H9 (cell line): Measurements from ENCODE around the gene OCSTAMP. TPM values are rescaled to one million over a fixed set of nuclear protein-coding genes. Genes with fewer than 3 reads are reported as not detected.

Experiments
- DNase-seq: peaks from one replicate; pipeline ENCODE4 v3.0.0-alpha.2; 2017
- H2AFZ ChIP-seq: one replicate; pipeline ENCODE4 v1.6.1; 2013; ENCODE audit warnings: mild to moderate bottlenecking, low read length, control low read depth, moderate library complexity
- H2AK5ac ChIP-seq: 2 replicates; pipeline ENCODE4 v1.6.1; 2013; ENCODE audit warnings: low read length, control low read depth, mixed read lengths; ENCODE audit not compliant: insufficient read length
- H2BK120ac ChIP-seq: one replicate; pipeline ENCODE4 v1.6.1; 2013; ENCODE audit warnings: low read depth, mild to moderate bottlenecking, low read length, control low read depth, inconsistent platforms; ENCODE audit not compliant: poor library complexity, severe bottlenecking
- H2BK12ac ChIP-seq: 2 replicates; pipeline ENCODE4 v1.6.1; 2013; ENCODE audit warnings: low read length, control low read depth, mixed read lengths, low read depth; ENCODE audit not compliant: insufficient read length
- H2BK15ac ChIP-seq: 2 replicates; pipeline ENCODE4 v1.6.1; 2013; ENCODE audit warnings: low read depth, low read length, control low read depth
- H2BK20ac ChIP-seq: one replicate; pipeline ENCODE4 v1.6.1; 2013; ENCODE audit warnings: low read depth, mild to moderate bottlenecking, low read length, control low read depth, inconsistent platforms; ENCODE audit not compliant: poor library complexity, severe bottlenecking
- H2BK5ac ChIP-seq: 2 replicates; pipeline ENCODE4 v1.6.1; 2013; ENCODE audit warnings: low read length, control low read depth, mixed read lengths; ENCODE audit not compliant: insufficient read length
- H3K14ac ChIP-seq: 2 replicates; pipeline ENCODE4 v1.6.1; 2013; ENCODE audit warnings: low read length, control low read depth; ENCODE audit not compliant: insufficient read depth
- H3K18ac ChIP-seq: 2 replicates; pipeline ENCODE4 v1.6.1; 2013; ENCODE audit warnings: low read depth, mild to moderate bottlenecking, mixed read lengths, low read length, control low read depth; ENCODE audit not compliant: insufficient read length
- H3K23ac ChIP-seq: 2 replicates; pipeline ENCODE4 v1.6.1; 2013; ENCODE audit warnings: low read length, control low read depth, mixed read lengths, low read depth; ENCODE audit not compliant: insufficient read length
- H3K23me2 ChIP-seq: 2 replicates; pipeline ENCODE4 v1.6.1; 2013; ENCODE audit warnings: low read depth, mild to moderate bottlenecking, mixed read lengths, low read length, control low read depth; ENCODE audit not compliant: insufficient read length, poor library complexity, severe bottlenecking
- H3K27ac ChIP-seq: 2 replicates; pipeline ENCODE4 v1.5.1; 2013; ENCODE audit warnings: low read length, control low read depth, mixed read lengths, low read depth; ENCODE audit not compliant: insufficient read length
- H3K27me3 ChIP-seq: 2 replicates; pipeline ENCODE4 v1.6.1; 2013; ENCODE audit warnings: low read length, control low read depth, inconsistent platforms; ENCODE audit not compliant: insufficient read depth
- H3K4ac ChIP-seq: 2 replicates; pipeline ENCODE4 v1.6.1; 2013; ENCODE audit warnings: low read depth, mild to moderate bottlenecking, control low read depth, inconsistent platforms, low read length, moderate library complexity
- H3K4me1 ChIP-seq: 2 replicates; pipeline ENCODE4 v1.6.1; 2013; ENCODE audit warnings: low read length, control low read depth, inconsistent platforms; ENCODE audit not compliant: insufficient read depth
- H3K4me2 ChIP-seq: 2 replicates; pipeline ENCODE4 v1.6.1; 2013; ENCODE audit warnings: low read length, control low read depth, mixed read lengths; ENCODE audit not compliant: insufficient read length, insufficient read depth
- H3K56ac ChIP-seq: 2 replicates; pipeline ENCODE4 v1.6.1; 2013; ENCODE audit warnings: low read depth, mild to moderate bottlenecking, mixed read lengths, low read length, control low read depth; ENCODE audit not compliant: insufficient read length
- H3K79me1 ChIP-seq: 2 replicates; pipeline ENCODE4 v1.6.1; 2013; ENCODE audit warnings: low read depth, mild to moderate bottlenecking, moderate library complexity, low read length, control low read depth, inconsistent platforms; ENCODE audit not compliant: insufficient read depth, poor library complexity, severe bottlenecking
- H3K79me2 ChIP-seq: 2 replicates; pipeline ENCODE4 v1.6.1; 2013; ENCODE audit warnings: low read length, control low read depth, inconsistent platforms; ENCODE audit not compliant: insufficient read depth
- H3K9ac ChIP-seq: 2 replicates; pipeline ENCODE4 v1.6.1; 2013; ENCODE audit warnings: low read length, control low read depth, mixed read lengths; ENCODE audit not compliant: insufficient read length; ENCODE audit errors: extremely low read depth
- H3K9me3 ChIP-seq: one replicate; pipeline ENCODE4 v1.6.1; 2013; ENCODE audit warnings: low read depth, low read length, inconsistent platforms; ENCODE audit not compliant: control insufficient read depth
- H3T11ph ChIP-seq: one replicate; pipeline ENCODE4 v1.6.1; 2013; ENCODE audit warnings: mild to moderate bottlenecking, low read length, control low read depth, inconsistent platforms
- H4K20me1 ChIP-seq: one replicate; pipeline ENCODE4 v1.6.1; 2013; ENCODE audit not compliant: control insufficient read depth, insufficient read length, insufficient read depth
- H4K5ac ChIP-seq: 2 replicates; pipeline ENCODE4 v1.6.1; 2013; ENCODE audit warnings: low read depth, mild to moderate bottlenecking, mixed read lengths, low read length, control low read depth; ENCODE audit not compliant: insufficient read length
- H4K8ac ChIP-seq: replicated peaks from 2 replicates; pipeline ENCODE4 v1.6.1; 2013; ENCODE audit warnings: low read length, control low read depth, mixed read lengths, low read depth; ENCODE audit not compliant: insufficient read length
- H4K91ac ChIP-seq: 2 replicates; pipeline ENCODE4 v1.6.1; 2013; ENCODE audit warnings: low read depth, mild to moderate bottlenecking, moderate library complexity, mixed read lengths, low read length, control low read depth; ENCODE audit not compliant: insufficient read length
- H3K27ac Mint-ChIP-seq, 3 experiments: 2 replicates in 2 of 3; 3 replicates in 1 of 3; pipeline ENCODE4 v1.8.0; 2020 to 2021; ENCODE audit warnings: mixed read lengths in 3 of 3, mild to moderate bottlenecking in 1 of 3, moderate library complexity in 1 of 3
- H3K27me3 Mint-ChIP-seq: 2 replicates; pipeline ENCODE4 v1.8.0; 2021; ENCODE audit warnings: low read depth, mild to moderate bottlenecking, moderate library complexity, mixed read lengths
- H3K36me3 Mint-ChIP-seq, 3 experiments: 2 replicates in 2 of 3; 3 replicates in 1 of 3; pipeline ENCODE4 v1.8.0; 2020 to 2021; ENCODE audit warnings: low read depth in 3 of 3, mixed read lengths in 3 of 3; ENCODE audit not compliant: insufficient read depth in 1 of 3
- H3K4me1 Mint-ChIP-seq, 2 experiments: 2 replicates each; pipeline ENCODE4 v1.8.0; 2020; ENCODE audit warnings: mixed read lengths in 2 of 2
- H3K4me3 Mint-ChIP-seq, 2 experiments: 2 replicates in 1 of 2; 3 replicates in 1 of 2; pipeline ENCODE4 v1.8.0; 2020 to 2021; ENCODE audit warnings: mild to moderate bottlenecking in 2 of 2, mixed read lengths in 2 of 2, moderate library complexity in 1 of 2
- H3K9me3 Mint-ChIP-seq, 2 experiments: 2 replicates in 1 of 2; 3 replicates in 1 of 2; pipeline ENCODE4 v1.8.0; 2020; ENCODE audit warnings: mild to moderate bottlenecking in 2 of 2, mixed read lengths in 2 of 2, moderate library complexity in 1 of 2
- WGBS: extraction: QIAGEN DNeasy Blood & Tissue Kit; methylation state at CpG from one replicate; pipeline ENCODE4 v1.1.7; 2013; ENCODE audit warnings: missing lambda C conversion rate, low lambda C conversion rate, mixed read lengths; ENCODE audit not compliant: insufficient read length; ENCODE audit errors: extremely low coverage; 5-methylcytosine and 5-hydroxymethylcytosine counted together
- total RNA-seq: library from RNA; stranded (reverse); gene quantifications from 2 replicates; pipeline ENCODE4 v1.2.1, GENCODE V29; 2021
- TF ChIP-seq, protein P1 (sequence below): fragments of 200-600 bp; sonication (generic); conservative IDR thresholded peaks from 3 replicates; pipeline ENCODE4 v1.8.0; 2021; ENCODE audit warnings: antibody characterized with exemption, mild to moderate bottlenecking

Gene OCSTAMP
- total RNA-seq, 1 experiment from 2014 or later, result not detected

DNA sequence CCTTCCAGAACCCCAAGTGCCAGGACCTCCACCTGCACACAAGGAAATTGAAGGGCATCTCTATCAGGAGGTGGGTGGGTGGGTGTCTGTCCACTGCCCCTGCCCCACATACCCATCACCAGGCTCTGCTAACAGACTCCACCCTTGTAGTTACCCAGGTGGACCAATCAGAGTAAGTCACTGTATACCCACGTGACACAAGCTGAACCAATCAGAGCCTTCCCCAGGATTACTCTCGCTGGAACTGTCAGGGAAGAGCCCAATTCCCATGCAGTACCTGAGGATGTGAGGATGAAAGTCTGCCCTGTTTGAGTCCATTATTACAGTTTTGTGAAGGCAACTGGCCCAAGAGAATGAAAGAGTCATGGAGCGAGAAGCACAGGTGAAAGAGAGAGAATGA is 4.2 kb downstream of the OCSTAMP start:
- Histone ChIP-seq H2BK15ac (no peak overlapping the region), H2BK120ac (no peak overlapping the region), H2BK12ac (no peak overlapping the region), H3K56ac (no peak overlapping the region), H3K23ac (no peak overlapping the region), H3K4ac (no peak overlapping the region), H2AK5ac (no peak overlapping the region), H3K14ac (no peak overlapping the region), H3K9ac (no peak overlapping the region), H3K27me3 (no peaks in the 10 kb centered on the region), H3K18ac (no peak overlapping the region), H2AFZ (no peak overlapping the region), H4K8ac (no peak overlapping the region), H3K27ac (no peak overlapping the region), H3K79me1 (no peaks in the 10 kb centered on the region), H4K91ac (no peak overlapping the region), H3K9me3 (no peaks in the 10 kb centered on the region), H3K4me1 (no peaks in the 10 kb centered on the region), H3T11ph (no peak overlapping the region), H3K79me2 (no peaks in the 10 kb centered on the region), H4K5ac (no peak overlapping the region), H3K23me2 (no peaks in the 10 kb centered on the region), H2BK5ac (no peak overlapping the region), H4K20me1 (no peaks in the 10 kb centered on the region), H3K4me2 (no peak overlapping the region), H2BK20ac (no peak overlapping the region)
- H3K4me1 Mint-ChIP-seq, result peaks cover 9 to 12% of the 10 kb centered on the region in 2 experiments
- H3K4me3 Mint-ChIP-seq, result no peak overlapping the region
- H3K27ac Mint-ChIP-seq, result no peak overlapping the region
- no peaks in the 10 kb centered on the region for H3K36me3 Mint-ChIP-seq
- DNase-seq, result no peak
- no peaks in the 10 kb centered on the region for H3K27me3 Mint-ChIP-seq
- H3K9me3 Mint-ChIP-seq, result no peaks in the 10 kb centered on the region
- WGBS, result no CpG with 5 or more reads among the region's 3 CpGs
- TF ChIP-seq, protein P1, sequence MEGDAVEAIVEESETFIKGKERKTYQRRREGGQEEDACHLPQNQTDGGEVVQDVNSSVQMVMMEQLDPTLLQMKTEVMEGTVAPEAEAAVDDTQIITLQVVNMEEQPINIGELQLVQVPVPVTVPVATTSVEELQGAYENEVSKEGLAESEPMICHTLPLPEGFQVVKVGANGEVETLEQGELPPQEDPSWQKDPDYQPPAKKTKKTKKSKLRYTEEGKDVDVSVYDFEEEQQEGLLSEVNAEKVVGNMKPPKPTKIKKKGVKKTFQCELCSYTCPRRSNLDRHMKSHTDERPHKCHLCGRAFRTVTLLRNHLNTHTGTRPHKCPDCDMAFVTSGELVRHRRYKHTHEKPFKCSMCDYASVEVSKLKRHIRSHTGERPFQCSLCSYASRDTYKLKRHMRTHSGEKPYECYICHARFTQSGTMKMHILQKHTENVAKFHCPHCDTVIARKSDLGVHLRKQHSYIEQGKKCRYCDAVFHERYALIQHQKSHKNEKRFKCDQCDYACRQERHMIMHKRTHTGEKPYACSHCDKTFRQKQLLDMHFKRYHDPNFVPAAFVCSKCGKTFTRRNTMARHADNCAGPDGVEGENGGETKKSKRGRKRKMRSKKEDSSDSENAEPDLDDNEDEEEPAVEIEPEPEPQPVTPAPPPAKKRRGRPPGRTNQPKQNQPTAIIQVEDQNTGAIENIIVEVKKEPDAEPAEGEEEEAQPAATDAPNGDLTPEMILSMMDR, result no peak
